Activated CD8-positive, alpha-beta T cell treated with anti-CD3 and anti-CD28 coated beads, Interleukin-2, amount 10 ng/mL, durations not matched to agents 7 days and 5 days (primary cell): Measurements from ENCODE around the gene HRAS. TPM values are rescaled to one million over a fixed set of nuclear protein-coding genes. Genes with fewer than 3 reads are reported as not detected.

ENCODE experiments used
- microRNA-seq: library from miRNA; unstranded; fragments of <30 nt; microRNA quantifications from one replicate; pipeline ENCODE4 v1.2.0, GENCODE V29; 2022
- total RNA-seq, 2 experiments: library from RNA; stranded (reverse); gene quantifications; one replicate each; pipeline ENCODE4 v1.2.3, GENCODE V29; 2021

The HRAS gene
- total RNA-seq, 2 experiments from 2014 or later, result 58.7 to 68.9 TPM

Small RNAs within 50 kb of the gene (microRNA-seq; reads per million reads assigned to microRNA genes)
- gene MIR210, result 1,989 reads per million, percentile 86 among the genes with 10 or more reads in this experiment

Other genes with a start within 250 kb of the HRAS start
- 100 to 1,000 TPM; 487 to 541 TPM for gene PGGHG, start 246.4 kb downstream of the HRAS start, total RNA-seq
- not detected for gene IFITM5, start 236.1 kb downstream of the HRAS start, total RNA-seq
- 1,000 to 10,000 TPM; 2,197 to 2,304 TPM for gene IFITM2, start 227.8 kb downstream of the HRAS start, total RNA-seq
- gene IFITM1, start 221.5 kb downstream of the HRAS start, total RNA-seq, result 1,000 to 10,000 TPM; 1,265 to 1,278 TPM
- gene IFITM3, start 214.7 kb downstream of the HRAS start, total RNA-seq, result 100 to 1,000 TPM; 174 to 182 TPM
- gene B4GALNT4, start 166.1 kb downstream of the HRAS start, total RNA-seq, result under 1 TPM; 0.26 to 0.52 TPM
- gene PKP3, start 141.4 kb downstream of the HRAS start, total RNA-seq, result under 1 TPM in 1 of 2 experiments, not detected in 1; 0.13 TPM
- gene SIGIRR, start 120.6 kb downstream of the HRAS start, total RNA-seq, result 100 to 1,000 TPM; 160 to 168 TPM
- 10 to 100 TPM; 72.6 to 78.9 TPM for gene ANO9, start 93.6 kb downstream of the HRAS start, total RNA-seq
- gene PTDSS2, start 85.3 kb downstream of the HRAS start, total RNA-seq, result 10 to 100 TPM; 24.6 to 26.1 TPM
- gene RNH1, start 28.3 kb downstream of the HRAS start, total RNA-seq, result 100 to 1,000 TPM; 104 to 105 TPM
- 1 to 10 TPM; 1.9 to 2.2 TPM for gene LRRC56, start 2.0 kb upstream of the HRAS start, total RNA-seq
- gene LMNTD2, start 25.2 kb upstream of the HRAS start, total RNA-seq, result under 1 TPM; 0.34 to 0.81 TPM
- gene RASSF7, start 25.4 kb upstream of the HRAS start, total RNA-seq, result 10 to 100 TPM; 32.2 to 36.1 TPM
- 10 to 100 TPM; 53.7 to 58.1 TPM for gene PHRF1, start 40.9 kb upstream of the HRAS start, total RNA-seq
- 100 to 1,000 TPM; 120 to 136 TPM for gene IRF7, start 80.4 kb upstream of the HRAS start, total RNA-seq
- gene CDHR5, start 89.4 kb upstream of the HRAS start, total RNA-seq, result not detected
- gene SCT, start 91.6 kb upstream of the HRAS start, total RNA-seq, result not detected
- gene DRD4, start 101.7 kb upstream of the HRAS start, total RNA-seq, result under 1 TPM; 0.42 to 0.76 TPM
- 10 to 100 TPM; 34.1 to 36.7 TPM for gene DEAF1, start 159.6 kb upstream of the HRAS start, total RNA-seq
- gene TMEM80, start 160.2 kb upstream of the HRAS start, total RNA-seq, result 10 to 100 TPM; 27.1 to 29.8 TPM
- gene EPS8L2, start 170.7 kb upstream of the HRAS start, total RNA-seq, result 10 to 100 TPM; 13.9 to 15.0 TPM
- 100 to 1,000 TPM; 278 to 289 TPM for gene TALDO1, start 211.9 kb upstream of the HRAS start, total RNA-seq
- 10 to 100 TPM; 52.1 to 63.2 TPM for gene GATD1, start 241.9 kb upstream of the HRAS start, total RNA-seq